Prostate gland (tissue), 2 donors: ENCODE results near the gene LRRC53. TPM values are rescaled to one million over a fixed set of nuclear protein-coding genes. Genes with fewer than 3 reads are reported as not detected.

Experiments
- DNase-seq: peaks from one replicate; pipeline ENCODE4 v3.0.0-alpha.2; 2019; ENCODE audit warnings: low spot score
- H3K27ac ChIP-seq, 2 donors: fragments of 200-600 bp; sonication (generic); 2 replicates each; pipeline ENCODE4 v1.5.1; 2017 to 2019
- H3K27me3 ChIP-seq: fragments of 200-600 bp; sonication (generic); replicated peaks from 2 replicates; pipeline ENCODE4 v1.5.1; 2019; ENCODE audit not compliant: insufficient read depth
- H3K36me3 ChIP-seq, 2 donors: fragments of 200-600 bp; sonication (generic); 1 replicate in 1 of 2; 2 replicates in 1 of 2; pipeline versions ENCODE4 v1.5.1 to v1.8.1; 2017 to 2019
- H3K4me1 ChIP-seq: fragments of 200-600 bp; sonication (generic); replicated peaks from 2 replicates; pipeline ENCODE4 v1.5.1; 2019
- H3K4me3 ChIP-seq, 2 donors: fragments of 200-600 bp; sonication (generic); 2 replicates each; pipeline ENCODE4 v1.5.1; 2017 to 2019
- H3K9me3 ChIP-seq: fragments of 200-600 bp; sonication (generic); 2 replicates; pipeline ENCODE4 v1.5.1; 2017
- CTCF ChIP-seq, 4 experiments: fragments of 200-600 bp in 2 of 4; fragments of 450-650 bp in 2 of 4; sonication (generic) in 2 of 4; IDR thresholded peaks; 1 replicate in 3 of 4; 2 replicates in 1 of 4; pipeline ENCODE4 v1.5.1; 2016 to 2019; ENCODE audit warnings: antibody characterized with exemption in 4 of 4, mild to moderate bottlenecking in 2 of 4, moderate library complexity in 2 of 4
- POLR2A ChIP-seq: fragments of 450-650 bp; IDR thresholded peaks from one replicate; pipeline ENCODE4 v1.6.1; 2016; ENCODE audit warnings: antibody characterized with exemption, mild to moderate bottlenecking
- POLR2AphosphoS5 ChIP-seq: sonication (generic); formaldehyde crosslinking; IDR thresholded peaks from one replicate; pipeline ENCODE4 v1.6.1; 2017; ENCODE audit warnings: antibody characterized with exemption
- WGBS: methylation state at CpG from one replicate; pipeline ENCODE4 v1.1.5; 2018; 5-methylcytosine and 5-hydroxymethylcytosine counted together
- intact Hi-C: fragments of 100-400 bp; cut with DNase I; formaldehyde crosslinking; loops from one replicate; pipeline ENCODE4 v1.14.2; 2022
- total RNA-seq, 2 donors: library from RNA; depleted of rRNA; stranded (reverse); fragments of >200 nt; gene quantifications; one replicate each; pipeline ENCODE4 v1.1.0, GENCODE V29; 2016

The LRRC53 gene
- total RNA-seq, 2 donors from 2014 or later, result not detected

- Histone ChIP-seq H3K9me3 (no peaks in the 10 kb centered on the region), H3K4me1 (no peaks in the 10 kb centered on the region)
Observed at GRCh38 chr1:74496669-74497068, 15.7 kb downstream of the LRRC53 start.

GRCh38 chr1:74486036-74486435, 26.4 kb downstream of the LRRC53 start:
- Histone ChIP-seq H3K36me3 (no peaks in the 10 kb centered on the region), H3K27me3 (no peaks in the 10 kb centered on the region), H3K9me3 (no peaks in the 10 kb centered on the region), H3K4me1 (no peaks in the 10 kb centered on the region), H3K27ac (no peak overlapping the region), H3K4me3 (no peak overlapping the region)
- intact Hi-C loops, result no loop called here
- DNase-seq, result no peak
- 21% methylated on average over 1 of the region's 1 CpG for WGBS
- TF ChIP-seq CTCF (IDR thresholded peaks at IDR 0.05) (no peak), POLR2AphosphoS5 (no peak), POLR2A (no peak)

More at GRCh38 chr1:74496669-74497068, 15.7 kb downstream of the LRRC53 start:
- no peak for DNase-seq
- TF ChIP-seq POLR2A (no peak), CTCF (IDR thresholded peaks at IDR 0.05) (no peak), POLR2AphosphoS5 (no peak)
- H3K27ac ChIP-seq, result no peak overlapping the region
- no peaks in the 10 kb centered on the region for H3K27me3 ChIP-seq
- intact Hi-C loops, result no loop called here
- H3K36me3 ChIP-seq, result no peaks in the 10 kb centered on the region
- H3K4me3 ChIP-seq, result no peak overlapping the region

- H3K9me3 ChIP-seq, result no peaks in the 10 kb centered on the region
- no peak for DNase-seq
- H3K4me3 ChIP-seq, result no peak overlapping the region
- H3K27me3 ChIP-seq, result no peaks in the 10 kb centered on the region
- TF ChIP-seq POLR2A, result no peak
- TF ChIP-seq CTCF (IDR thresholded peaks at IDR 0.05), result no peak
- TF ChIP-seq POLR2AphosphoS5, result no peak
- no peak overlapping the region for H3K27ac ChIP-seq
- intact Hi-C loops, result no loop called here
- 84% methylated on average over 3 of the region's 3 CpGs for WGBS
- no peaks in the 10 kb centered on the region for H3K36me3 ChIP-seq
- no peaks in the 10 kb centered on the region for H3K4me1 ChIP-seq
Observed at GRCh38 chr1:74485622-74486021, 26.8 kb downstream of the LRRC53 start.

- no peak overlapping the region for H3K27ac ChIP-seq
- 91% methylated on average over 3 of the region's 3 CpGs for WGBS
- intact Hi-C loops, result no loop called here
- H3K4me3 ChIP-seq, result no peak overlapping the region
- H3K9me3 ChIP-seq, result no peaks in the 10 kb centered on the region
- H3K36me3 ChIP-seq, result no peaks in the 10 kb centered on the region
- TF ChIP-seq CTCF (IDR thresholded peaks at IDR 0.05) (no peak), POLR2AphosphoS5 (no peak), POLR2A (no peak)
- H3K27me3 ChIP-seq, result no peaks in the 10 kb centered on the region
- no peak for DNase-seq
- H3K4me1 ChIP-seq, result no peaks in the 10 kb centered on the region
Observed at GRCh38 chr1:74481607-74482006, 30.8 kb downstream of the LRRC53 start.

- intact Hi-C loops, result no loop called here
- H3K27me3 ChIP-seq, result no peaks in the 10 kb centered on the region
- 81% methylated on average over 6 of the region's 6 CpGs for WGBS
- no peak for DNase-seq
- no peak overlapping the region for H3K4me3 ChIP-seq
- no peaks in the 10 kb centered on the region for H3K4me1 ChIP-seq
- H3K36me3 ChIP-seq, result no peaks in the 10 kb centered on the region
- no peaks in the 10 kb centered on the region for H3K9me3 ChIP-seq
- no peak overlapping the region for H3K27ac ChIP-seq
- TF ChIP-seq POLR2AphosphoS5, result no peak
- TF ChIP-seq CTCF (IDR thresholded peaks at IDR 0.05), result no peak
- no peak for TF ChIP-seq POLR2A
Observed at GRCh38 chr1:74480068-74480467, 32.3 kb downstream of the LRRC53 start.
